Measurements from ENCODE around the gene CAMK2B.

CAMK2B gene
- 0 to 0.15 (median 0.06) reads per million in 4 donors for total RNA-seq

DNA sequence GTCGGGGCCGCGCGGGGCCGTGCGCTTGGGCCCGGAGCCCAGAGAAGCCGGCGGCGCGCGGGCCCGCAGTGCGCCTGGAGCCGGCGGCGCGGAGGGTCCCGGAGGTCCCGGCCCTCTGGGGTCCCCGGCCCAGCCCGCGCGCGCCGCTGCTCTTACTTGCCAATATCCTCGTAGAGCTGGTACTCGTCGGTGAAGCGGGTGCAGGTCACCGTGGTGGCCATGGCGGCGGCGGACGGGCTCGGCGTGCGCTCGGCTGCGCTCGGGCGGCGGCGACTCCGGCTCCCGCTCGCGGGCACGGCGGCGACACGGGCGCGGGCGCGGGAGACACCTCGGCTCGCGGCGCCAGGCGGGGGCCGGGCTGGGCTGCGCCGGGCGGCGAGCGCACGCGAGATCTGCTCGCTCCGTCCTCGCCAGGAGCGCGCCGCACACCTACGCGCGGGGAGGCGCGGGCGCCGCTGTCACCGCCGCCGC, at the start of gene CAMK2B:
Gene CAMK2B, minus strand, starts transcription at position 394 of the 471 bp plus-strand sequence. Its CDS starts 173 bp downstream, at position 221.
- DNase-seq = no peak

DNA sequence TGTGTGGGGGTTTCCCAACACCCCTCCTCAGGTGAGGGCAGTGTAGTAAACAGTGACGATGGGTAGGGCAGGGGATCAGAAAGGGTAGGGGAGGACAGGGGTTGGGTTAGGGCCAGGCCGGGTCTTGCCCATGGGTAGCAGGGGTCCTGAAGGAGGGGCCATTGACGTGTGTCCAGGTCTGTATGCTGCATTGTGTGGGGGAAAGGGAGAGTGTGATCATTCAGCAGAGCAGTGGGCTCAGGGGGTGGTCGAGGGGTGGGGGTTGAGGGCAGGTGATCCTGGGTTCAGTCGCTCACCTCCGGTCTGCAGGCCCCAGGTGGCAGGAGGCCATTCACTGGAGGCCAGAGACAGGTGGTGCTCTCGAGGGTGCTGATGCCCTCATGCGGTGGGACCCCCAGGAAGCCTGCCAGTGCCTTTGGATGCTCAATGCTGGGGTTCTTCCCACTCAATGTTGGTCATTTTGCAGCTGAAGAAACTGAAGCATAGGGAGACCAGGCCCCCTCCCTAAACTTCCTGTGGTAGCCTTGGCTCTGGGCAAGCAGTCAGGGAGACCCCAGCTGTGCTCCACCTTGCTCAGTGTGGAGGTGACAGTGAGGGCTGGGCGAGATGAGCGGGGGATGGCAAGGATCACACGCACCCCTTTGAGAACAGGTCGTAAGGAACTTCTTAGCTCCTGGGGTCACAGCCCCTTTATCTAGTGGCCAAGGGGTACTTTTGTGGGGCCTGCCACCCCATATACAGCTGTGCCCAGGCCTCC, 48.8 kb upstream of the CAMK2B start:
- DNase-seq = no peak

DNA sequence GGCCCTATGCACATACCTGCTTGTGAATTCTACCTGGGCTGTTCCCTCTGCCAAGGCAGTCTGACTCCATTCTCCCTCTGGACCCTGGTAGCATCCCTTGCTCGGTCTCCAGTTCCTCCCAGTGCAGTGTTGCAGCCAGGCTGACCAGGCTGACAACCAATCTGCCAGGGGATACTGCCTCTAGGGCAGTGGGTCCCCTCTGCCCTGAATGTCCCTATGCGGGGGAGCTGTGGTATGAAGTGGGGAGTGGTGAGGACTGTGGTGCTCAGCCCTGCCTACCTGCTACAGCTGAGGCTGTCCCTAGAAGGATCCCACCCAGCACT, 48.0 kb upstream of the CAMK2B start:
- no peak for DNase-seq

DNA sequence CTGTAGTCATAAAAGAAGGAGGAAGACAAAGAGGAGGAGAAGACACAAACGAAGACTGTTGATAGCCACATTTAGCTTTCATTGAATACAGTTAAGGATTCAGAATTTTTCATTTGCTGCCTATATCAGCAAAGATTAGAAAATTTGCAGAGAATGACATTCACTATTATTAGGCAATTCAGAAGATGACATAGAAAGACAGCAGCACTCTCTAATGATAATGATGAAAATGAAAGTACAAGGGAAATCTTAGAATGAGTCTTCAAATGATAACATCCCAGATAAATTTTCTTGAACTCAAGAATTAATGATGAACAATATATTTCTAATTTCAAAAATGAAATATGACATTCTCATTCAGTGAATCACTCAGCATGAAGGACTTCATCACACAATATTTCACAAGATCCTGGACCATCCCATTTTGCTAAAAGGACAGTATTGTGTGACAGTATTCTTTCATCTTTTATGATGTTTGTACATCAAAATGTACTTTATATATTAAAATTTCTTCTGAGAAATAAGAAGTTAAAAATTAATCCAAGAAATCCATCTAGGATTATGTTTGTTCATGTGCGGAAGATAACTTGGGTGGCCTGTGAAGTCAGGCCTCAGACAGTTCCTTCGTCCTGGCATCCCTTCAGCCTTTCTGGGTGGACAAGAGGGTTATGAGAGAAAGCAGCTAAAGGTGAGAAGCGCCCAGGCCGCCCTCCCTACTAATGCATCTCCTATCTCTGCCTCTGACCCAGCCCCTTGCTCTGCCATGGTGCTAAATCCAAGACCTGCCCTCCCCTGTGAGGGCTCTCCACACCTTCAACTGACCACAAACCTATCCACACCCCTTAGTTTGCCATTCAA, 47.4 kb upstream of the CAMK2B start:
- DNase-seq = no peak

DNA sequence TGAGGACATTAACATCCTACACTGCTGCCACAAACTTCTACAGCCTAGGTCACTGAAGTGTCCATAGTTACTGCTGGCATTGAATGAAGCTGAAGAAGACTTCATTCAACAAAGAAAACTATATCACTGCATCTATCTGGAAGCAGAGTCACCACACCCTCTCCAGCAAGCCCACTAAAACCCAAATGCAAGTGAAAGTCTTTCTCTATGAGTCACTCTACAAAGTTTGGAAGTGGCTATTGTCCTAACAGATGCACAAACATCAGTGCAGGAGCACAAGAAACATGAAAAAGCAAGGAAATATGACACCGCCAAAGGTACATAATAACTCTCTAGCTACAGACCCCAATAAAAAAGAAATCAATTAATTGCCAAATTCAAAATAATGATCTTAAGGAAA, 43.5 kb upstream of the CAMK2B start:
- DNase-seq = no peak

DNA sequence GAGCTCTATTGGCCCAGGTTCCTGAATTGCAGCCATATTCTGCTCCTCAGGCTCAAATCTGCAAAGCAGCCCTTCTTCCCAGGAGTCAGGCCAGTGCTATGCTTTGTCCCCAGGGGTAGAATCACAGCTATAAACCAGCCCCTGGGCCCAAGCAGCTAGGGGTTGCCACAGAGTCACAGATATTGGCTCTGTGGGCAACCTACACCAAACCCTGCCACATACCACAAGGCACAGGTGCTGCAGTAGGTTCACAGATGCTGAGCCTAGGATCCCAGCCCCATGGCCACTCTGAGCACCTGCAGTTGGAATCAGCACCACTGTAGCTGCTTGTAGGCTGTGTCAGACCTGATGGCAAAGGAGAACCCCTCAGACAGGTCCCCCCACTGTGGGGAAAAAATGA, 43.1 kb upstream of the CAMK2B start:
- no peak for DNase-seq

DNA sequence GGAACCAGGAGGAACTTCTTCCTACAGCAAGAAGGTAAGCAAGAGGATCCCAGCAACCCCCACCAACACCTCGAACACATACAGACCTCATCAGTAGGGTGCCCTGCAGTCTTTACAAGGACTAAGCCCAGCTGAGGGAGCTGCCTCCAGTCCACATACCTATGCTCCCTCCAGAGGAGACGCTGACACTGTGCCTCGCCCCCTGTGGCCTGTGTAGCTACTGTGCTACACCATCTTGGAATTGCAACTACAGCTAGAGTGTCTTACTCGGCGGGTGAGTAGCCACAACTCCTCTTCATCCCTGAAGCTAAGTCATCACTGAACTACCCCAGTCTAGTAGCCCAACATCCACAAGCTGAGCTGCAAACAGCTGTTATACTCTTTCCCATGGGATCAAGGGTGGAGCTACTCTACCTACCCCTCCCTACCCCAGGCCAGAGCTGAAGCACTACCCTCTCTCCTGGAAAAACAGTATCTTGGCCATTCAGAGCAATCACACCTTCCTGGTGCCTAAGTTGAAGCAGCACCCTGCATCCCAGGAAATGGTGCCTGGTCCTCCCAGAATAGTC, 42.2 kb upstream of the CAMK2B start:
- DNase-seq = no peak

DNA sequence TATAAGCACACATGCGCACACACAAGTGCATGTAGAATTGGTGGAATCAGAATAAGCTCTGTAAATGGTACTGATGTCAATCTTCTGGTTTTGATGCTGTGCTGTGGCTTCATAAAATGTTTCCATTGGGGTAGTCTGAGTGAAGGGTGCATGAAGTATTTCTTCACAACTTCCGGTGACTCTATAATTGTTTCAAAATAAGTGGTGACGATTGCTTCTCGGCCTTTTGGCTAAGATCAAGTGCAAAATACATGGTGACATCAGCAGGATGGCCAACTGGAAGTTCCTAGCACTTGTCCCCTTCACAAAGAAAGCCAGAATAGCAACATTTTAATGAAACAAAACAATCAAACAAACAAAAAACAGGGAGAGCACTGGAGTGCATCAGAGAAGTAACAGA, 41.6 kb upstream of the CAMK2B start:
- DNase-seq = no peak

DNA sequence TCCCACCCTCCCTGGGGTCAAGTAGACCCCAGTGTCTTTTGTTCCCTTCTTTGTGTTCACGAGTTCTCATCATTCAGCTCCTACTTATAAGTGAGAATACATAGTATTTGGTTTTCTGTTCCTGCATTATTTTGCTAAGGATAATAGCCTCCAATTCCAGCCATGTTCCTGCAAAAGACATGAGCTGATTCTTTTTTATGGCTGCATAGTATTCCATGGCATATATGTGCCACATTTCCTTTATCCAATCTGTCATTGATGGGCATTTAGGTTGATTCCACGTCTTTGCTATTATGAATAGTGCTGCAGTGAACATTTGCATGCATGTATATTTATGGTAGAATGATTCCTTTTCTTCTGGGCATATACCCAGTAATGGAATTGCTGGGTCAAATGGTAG, 28.3 kb upstream of the CAMK2B start:
- DNase-seq = no peak

DNA sequence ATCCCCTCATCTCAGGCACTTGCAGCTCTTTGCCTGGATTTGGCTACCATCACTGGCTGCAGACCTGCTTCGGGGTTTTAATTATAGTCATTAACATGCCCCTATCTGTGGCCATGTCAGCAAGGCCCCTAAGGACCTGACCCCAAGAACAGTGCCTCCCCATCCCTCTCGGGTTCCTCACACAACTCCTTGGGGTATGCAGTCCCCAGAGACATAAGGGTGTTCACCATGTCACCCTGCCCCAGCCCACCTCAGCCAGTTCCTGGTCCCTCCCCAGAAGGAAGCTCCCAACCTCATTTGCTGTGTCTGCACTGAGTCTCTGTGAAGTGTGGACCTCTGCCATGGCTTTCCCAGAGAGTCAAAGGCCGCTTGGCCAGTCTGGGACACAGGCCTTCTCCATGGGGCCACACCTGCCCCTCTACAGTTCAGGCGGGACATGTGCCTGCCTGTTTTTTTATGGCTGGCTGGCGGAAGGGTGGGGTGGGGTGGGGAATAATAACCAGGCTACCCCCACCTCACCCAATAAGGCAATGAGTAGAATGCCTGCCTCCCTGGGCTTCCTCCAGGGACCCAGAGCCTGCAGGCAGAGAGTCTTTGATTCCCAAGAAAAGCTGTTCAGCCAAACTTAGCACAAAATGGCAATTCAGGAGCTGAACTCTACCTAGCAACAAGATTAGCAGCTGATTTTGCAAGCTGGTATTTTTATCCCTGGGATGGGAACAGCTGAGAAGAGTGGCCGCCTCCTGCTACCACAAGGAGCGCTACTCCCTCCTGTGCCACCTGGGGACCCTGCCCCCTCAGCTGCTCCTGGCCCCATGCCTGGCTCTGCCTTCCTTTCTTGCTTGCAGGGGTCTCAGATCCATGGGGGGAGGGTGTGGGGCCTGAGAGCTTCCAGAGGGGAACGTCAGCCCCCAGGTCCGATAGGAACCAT, 23.7 kb upstream of the CAMK2B start:
- DNase-seq = no peak

DNA sequence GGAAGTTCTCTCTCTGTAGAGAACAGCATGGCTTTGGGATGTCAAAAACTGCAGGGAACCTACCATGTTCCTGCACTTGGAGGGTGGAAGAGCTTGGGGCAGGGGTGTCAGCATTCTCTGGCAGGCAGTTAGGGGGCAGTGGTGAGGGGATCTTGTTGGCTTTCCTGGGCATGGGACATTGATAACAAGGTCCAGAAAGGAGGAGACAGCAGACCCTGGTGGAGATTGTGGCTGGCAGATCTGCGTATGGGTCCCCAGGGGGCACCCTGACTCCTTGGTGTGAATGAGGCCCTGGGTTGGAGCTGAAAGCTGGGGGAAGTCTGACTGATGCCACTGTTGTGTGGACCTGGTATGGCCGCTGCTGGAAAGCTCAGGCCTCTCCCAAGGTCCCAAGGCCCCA, 22.9 kb upstream of the CAMK2B start:
- DNase-seq = no peak

DNA sequence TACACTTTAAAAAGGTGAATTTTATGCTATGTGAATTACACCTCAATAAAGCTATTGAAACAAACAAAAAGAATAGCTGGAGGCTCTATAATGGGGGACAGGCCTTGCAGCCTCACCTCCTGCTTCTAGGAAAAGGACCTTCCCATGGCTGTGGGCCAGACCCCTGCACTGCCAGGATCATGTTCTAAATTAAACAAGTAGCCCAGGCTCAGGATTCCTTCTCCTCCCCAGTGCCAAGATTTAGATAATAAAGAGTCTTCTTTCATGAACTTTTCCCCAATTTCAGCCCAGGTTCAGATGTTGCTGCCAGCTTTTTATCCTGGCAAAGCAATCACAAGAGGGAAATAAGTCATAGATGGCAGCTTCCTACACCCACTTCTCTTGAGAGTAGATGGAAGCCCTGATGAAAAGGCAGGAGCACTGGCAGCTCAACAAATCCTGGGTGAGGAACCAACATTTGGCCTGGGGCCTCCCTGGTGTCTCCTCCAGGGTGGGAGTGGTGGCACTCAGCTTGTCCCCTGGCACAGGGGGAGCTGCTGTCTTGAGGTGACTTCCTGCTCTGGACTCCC, 22.2 kb upstream of the CAMK2B start:
- no peak for DNase-seq

DNA sequence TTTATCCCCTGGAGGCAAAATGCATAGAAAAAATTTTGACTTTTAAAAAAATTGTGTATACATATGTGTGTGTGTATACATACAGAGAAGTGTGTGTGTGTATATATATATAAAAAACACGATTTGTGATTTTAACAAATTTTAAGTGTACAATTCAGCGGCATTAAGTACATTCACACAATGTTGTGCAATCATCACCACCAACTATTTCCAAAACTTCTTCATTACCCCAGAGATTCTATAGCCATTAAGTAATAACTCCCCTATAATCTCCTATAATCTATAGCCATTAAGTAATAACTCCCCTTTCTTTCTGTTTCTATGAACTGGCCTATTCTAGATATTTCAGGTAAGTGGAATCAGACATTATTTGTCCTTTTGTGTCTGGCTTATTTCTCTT, 20.7 kb upstream of the CAMK2B start:
- no peak for DNase-seq

DNA sequence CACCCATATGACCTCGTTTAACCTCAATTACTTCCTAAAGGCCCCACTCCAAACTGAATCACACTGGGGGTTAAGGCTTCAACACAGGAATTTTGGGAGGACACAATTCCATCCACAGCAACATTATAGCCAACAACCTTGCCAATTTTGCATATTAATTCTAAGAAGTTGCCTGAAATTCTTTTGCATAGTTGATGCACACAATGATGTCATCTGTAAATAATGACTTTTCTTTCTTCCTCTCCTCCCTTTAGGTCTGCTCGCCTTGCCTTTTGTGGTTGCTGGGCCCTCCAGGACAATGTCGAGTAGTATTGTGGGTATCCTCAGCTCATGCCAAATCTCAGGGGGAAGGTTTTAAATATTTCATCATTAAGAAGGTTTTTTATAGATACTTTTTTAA, 16.0 kb upstream of the CAMK2B start:
- no peak for DNase-seq

DNA sequence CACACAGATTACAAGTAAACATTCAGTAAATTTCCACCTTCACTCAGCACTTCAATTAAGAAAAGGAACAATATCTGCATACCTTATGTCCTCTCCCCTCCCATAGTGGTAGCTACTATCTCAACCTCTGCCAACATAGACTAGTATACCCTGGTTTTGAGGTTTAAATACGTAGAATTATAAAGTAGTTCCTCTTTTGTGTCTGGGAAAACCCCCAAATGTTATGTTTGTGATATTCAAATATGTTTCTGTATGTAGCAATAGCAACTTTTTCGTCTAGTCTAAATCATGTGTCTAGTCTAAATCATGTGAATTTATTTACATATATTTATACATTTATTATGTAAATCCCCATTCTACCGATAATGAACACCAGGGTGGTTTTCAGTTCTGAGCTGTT, 13.2 kb upstream of the CAMK2B start:
- no peak for DNase-seq

DNA sequence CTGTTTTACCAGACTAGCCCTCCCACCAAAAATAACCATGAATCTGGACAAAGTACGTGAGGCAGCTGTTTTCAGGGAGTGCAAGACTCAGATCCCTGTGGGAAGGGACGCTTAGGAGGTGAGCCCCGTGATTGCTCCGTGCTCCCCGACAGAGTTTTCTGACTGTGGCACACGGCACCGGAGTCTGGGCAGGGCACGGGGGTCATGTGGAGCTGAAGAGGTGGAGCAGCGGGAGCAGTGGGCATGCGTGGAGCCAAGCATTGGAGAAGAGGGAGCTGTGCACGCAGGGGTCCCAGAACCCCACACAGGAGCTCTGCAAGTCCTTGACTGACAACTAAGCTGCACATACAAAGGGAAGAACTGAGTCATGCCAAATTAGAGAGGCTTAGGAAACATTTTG, 11.1 kb upstream of the CAMK2B start:
- DNase-seq = no peak

DNA sequence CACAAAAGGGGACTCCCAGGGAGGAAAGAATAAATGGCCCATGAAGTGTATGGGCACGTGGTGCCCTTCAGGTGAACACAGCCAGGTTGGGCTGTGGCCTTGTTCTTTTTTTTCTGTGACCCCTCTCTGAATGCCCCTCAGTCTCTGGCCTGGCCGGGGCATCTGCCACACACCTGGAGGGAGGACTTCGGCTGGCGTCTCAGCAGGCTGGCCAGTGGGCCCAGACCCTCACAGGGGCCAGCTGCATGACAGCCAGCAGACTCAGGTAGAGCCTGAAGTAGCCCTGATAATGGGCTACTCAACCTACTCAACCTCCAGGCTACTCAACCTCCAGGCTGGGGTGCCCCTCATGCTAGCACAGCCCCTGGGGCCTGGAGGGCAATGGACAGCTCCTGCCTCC, 9.8 kb upstream of the CAMK2B start:
- DNase-seq = no peak

DNA sequence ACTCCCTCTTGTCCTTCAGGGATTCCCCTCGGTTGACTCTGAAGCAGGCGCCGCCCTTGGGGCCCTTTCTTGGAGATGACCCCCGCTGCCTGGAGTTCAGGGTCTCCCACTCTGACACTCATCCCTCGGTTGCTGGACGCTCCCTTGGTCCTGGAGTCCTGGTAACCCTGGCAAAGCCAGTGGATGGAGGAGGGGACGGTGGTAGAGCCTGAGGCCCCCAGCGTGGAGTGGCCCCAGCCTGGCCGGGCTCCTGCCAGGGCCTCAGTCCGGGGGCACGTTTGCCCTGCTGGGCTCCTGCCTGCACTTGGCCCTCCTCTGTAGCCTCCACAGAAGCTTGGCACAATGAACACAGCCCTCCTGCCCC, 9.3 kb upstream of the CAMK2B start:
- DNase-seq = no peak

DNA sequence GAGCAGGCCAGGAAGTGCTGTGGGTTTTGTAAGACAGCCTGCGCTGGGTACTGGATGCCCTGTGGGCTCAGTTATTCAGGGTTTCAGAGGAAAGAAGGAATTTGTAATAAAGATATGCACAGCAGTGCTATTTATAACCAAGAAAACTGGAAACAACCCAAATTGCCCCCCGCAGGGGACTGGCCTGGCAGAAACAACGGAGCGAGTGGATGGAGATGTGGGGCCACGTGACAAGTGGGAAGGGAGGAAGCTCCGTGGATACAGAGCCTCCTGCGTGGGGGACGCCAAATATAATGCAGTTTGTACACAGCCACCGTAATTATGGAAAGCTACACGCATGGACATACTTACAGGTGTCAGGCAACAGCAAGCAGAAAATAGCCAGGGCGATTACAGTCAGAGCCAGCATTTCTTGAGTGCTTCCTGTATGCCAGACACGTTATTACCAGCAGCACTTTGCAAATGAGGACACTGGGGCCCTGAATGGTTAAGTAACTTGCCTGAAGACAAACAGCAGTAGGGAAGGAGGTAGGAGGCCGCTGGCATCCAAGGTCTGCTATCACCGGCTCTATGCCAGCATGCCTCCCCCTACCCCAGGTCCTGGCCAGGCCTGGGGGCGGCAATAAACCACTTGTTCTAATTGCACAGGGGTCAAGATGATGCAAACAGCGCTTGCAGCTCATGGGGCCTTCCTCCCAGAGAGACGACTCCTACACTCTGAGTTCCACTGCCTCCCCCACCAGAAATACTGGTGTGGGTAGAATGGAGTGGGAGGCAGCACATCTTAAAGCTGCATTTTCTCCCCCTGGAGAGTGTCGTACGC, 8.7 kb upstream of the CAMK2B start:
- DNase-seq = no peak

DNA sequence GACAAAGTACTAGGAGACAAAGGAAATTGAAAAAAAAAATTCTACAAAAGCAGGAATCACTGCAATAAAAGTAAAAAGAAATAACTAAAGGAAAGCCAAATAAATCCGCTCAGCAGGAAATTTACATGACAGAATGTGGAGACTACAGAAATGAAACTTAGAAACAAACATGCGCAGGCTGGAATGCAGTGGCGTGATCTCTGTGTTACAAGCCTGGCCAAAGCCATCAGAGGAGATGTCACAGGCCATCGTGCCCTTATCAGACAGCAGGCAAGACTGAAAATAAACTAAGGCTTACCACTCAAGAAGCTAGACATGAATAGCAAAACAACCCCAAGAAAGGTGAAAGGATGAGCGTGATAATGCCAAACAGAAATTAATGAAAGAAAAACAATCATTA, 6.3 kb upstream of the CAMK2B start:
- no peak for DNase-seq

DNA sequence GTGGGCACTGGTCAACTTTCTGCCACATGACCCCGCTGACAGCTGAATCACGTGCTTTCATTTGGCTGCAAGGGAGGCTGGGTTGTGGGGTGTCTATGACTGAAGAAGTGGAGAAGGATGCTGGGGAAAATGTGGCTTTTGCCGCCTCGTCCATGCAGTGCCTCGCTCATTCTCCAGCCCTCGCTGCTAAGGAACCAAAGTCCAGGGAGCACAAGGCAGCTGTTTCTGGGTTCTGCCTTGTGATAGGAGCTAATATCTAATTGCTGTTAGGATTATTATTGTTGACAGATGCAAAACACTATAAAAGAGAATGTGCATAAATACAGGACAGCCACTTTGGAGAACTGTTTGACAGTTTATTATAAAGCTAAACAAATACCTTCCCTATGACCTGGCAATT, 4.9 kb upstream of the CAMK2B start:
- DNase-seq = no peak

DNA sequence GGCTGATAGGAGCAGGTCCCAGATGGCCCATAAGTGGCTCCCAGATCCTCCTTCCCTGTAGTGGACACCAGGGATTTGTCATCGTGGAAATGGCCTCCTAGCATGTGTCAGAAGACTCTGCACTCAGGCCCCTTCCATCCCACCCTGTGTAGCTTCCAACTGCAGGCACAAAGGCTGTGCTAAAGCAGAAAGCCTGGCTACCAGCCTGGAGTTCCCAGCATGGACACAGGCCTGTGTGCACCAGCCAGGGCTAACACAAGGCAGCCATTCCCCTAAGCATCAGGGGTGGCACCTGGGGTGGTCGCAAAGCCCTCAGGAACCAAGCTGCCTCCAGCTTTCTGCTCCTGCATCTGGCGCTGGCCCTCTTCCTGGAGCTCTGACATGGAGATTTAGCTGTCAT, 4.5 kb upstream of the CAMK2B start:
- no peak for DNase-seq
